SU-DHL-6 (cell line): ENCODE data around the gene BICDL2.
"Not testable (repeated sequence)": the region's sequence is repeated elsewhere in the genome, so short reads cannot be mapped to it uniquely, and the experiment has no call there.

Source experiments
- H2AFZ ChIP-seq: fragments of 200-600 bp; sonication (generic); 2 replicates; pipeline ENCODE4 v1.6.1; 2014; ENCODE audit warnings: low read depth, mild to moderate bottlenecking, moderate library complexity, mixed read lengths, antibody characterized with exemption, low read length; ENCODE audit not compliant: severe bottlenecking
- H3F3A ChIP-seq: fragments of 200-600 bp; shearing (Covaris generic); 2 replicates; pipeline ENCODE4 v1.6.0; 2016; ENCODE audit warnings: antibody characterized with exemption, mild to moderate bottlenecking; ENCODE audit not compliant: insufficient read depth
- H3K27ac ChIP-seq: fragments of 200-600 bp; sonication (generic); 2 replicates; pipeline ENCODE4 v1.5.1; 2016; ENCODE audit warnings: low read depth, mild to moderate bottlenecking, low read length, moderate library complexity, mixed read lengths
- H3K27me3 ChIP-seq: fragments of 200-600 bp; sonication (generic), shearing (Covaris generic); 2 replicates; pipeline ENCODE4 v1.6.0; 2014; ENCODE audit warnings: mild to moderate bottlenecking, low read length
- H3K36me3 ChIP-seq: fragments of 200-600 bp; sonication (generic); 2 replicates; pipeline ENCODE4 v1.6.1; 2014; ENCODE audit warnings: mild to moderate bottlenecking, low read length, mixed read lengths
- H3K4me2 ChIP-seq: fragments of 300-600, 200-600 bp; shearing (Covaris generic), sonication (generic); 2 replicates; pipeline ENCODE4 v1.6.0; 2014; ENCODE audit warnings: low read length, low read depth, mild to moderate bottlenecking; ENCODE audit not compliant: poor library complexity, severe bottlenecking
- H3K4me3 ChIP-seq: fragments of 200-600 bp; sonication (generic); 2 replicates; pipeline ENCODE4 v1.5.1; 2014; ENCODE audit warnings: antibody characterized with exemption, low read length, mild to moderate bottlenecking, mixed read lengths; ENCODE audit not compliant: insufficient read depth, poor library complexity, severe bottlenecking
- H3K79me2 ChIP-seq: fragments of 200-600 bp; sonication (generic); 2 replicates; pipeline ENCODE4 v1.6.1; 2014; ENCODE audit warnings: mild to moderate bottlenecking, low read length, moderate library complexity; ENCODE audit not compliant: insufficient read depth
- H3K9ac ChIP-seq: fragments of 200-600 bp; sonication (generic); 2 replicates; pipeline ENCODE4 v1.7.0; 2014; ENCODE audit warnings: mild to moderate bottlenecking, low read length
- H3K9me2 ChIP-seq: fragments of 200-600 bp; sonication (generic); replicated peaks from 2 replicates; pipeline ENCODE4 v1.6.1; 2014; ENCODE audit warnings: low read length; ENCODE audit not compliant: insufficient read depth
- H3K9me3 ChIP-seq: fragments of 200-600 bp; sonication (generic); 2 replicates; pipeline ENCODE4 v1.6.1; 2014; ENCODE audit warnings: low read length, mixed read lengths; ENCODE audit not compliant: insufficient read depth
- H4K20me1 ChIP-seq: fragments of 200-600 bp; sonication (generic); 2 replicates; pipeline ENCODE4 v1.6.1; 2014; ENCODE audit warnings: low read depth, mild to moderate bottlenecking, antibody characterized with exemption, low read length, moderate library complexity, mixed read lengths
- EZH2phosphoT487 ChIP-seq: fragments of 200-600 bp; sonication (generic), shearing (Covaris generic); conservative IDR thresholded peaks from 2 replicates; pipeline ENCODE4 v1.6.1; 2018; ENCODE audit warnings: mild to moderate bottlenecking, antibody characterized with exemption, low read length, moderate library complexity, mixed read lengths
- TF ChIP-seq, protein P1 (sequence below): fragments of 200-600 bp; sonication (generic); IDR thresholded peaks from one replicate; pipeline ENCODE4 v1.5.1; 2017; ENCODE audit warnings: antibody characterized with exemption, mild to moderate bottlenecking, low read length, moderate library complexity; ENCODE audit not compliant: insufficient read depth, poor library complexity, severe bottlenecking

Gene BICDL2

DNA sequence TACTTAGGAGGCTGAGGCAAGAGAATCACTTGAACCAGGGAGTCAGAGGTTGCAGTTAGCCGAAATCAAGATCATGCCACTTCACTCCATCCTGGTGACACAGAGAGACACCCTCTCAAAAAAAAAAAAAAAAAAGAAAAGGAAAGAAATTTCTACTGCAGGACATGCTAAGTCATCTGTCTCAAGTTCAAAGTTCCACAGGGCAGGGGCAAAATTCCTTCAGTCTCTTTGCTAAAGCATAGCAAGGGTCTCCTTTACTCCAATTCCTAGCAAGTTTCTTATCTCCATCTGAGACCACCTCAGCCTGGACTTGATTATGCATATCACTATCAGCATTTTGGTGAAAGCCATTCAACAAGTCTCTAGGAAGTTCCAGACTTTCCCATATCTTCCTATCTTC is 47.7 kb upstream of the BICDL2 start:
- Histone ChIP-seq H3K79me2 (no peaks in the 10 kb centered on the region), H3K4me2 (no peak overlapping the region), H3K9me3 (no peaks in the 10 kb centered on the region), H3K27ac (no peak overlapping the region), H3K9me2 (no peaks in the 10 kb centered on the region), H3F3A (no peaks in the 10 kb centered on the region), H4K20me1 (no peaks in the 10 kb centered on the region), H3K27me3 (no peaks in the 10 kb centered on the region), H3K9ac (no peak overlapping the region), H3K36me3 (no peaks in the 10 kb centered on the region), H3K4me3 (no peak overlapping the region), H2AFZ (no peak overlapping the region)
- TF ChIP-seq, protein P1, sequence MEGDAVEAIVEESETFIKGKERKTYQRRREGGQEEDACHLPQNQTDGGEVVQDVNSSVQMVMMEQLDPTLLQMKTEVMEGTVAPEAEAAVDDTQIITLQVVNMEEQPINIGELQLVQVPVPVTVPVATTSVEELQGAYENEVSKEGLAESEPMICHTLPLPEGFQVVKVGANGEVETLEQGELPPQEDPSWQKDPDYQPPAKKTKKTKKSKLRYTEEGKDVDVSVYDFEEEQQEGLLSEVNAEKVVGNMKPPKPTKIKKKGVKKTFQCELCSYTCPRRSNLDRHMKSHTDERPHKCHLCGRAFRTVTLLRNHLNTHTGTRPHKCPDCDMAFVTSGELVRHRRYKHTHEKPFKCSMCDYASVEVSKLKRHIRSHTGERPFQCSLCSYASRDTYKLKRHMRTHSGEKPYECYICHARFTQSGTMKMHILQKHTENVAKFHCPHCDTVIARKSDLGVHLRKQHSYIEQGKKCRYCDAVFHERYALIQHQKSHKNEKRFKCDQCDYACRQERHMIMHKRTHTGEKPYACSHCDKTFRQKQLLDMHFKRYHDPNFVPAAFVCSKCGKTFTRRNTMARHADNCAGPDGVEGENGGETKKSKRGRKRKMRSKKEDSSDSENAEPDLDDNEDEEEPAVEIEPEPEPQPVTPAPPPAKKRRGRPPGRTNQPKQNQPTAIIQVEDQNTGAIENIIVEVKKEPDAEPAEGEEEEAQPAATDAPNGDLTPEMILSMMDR: no peak
- no peak for TF ChIP-seq EZH2phosphoT487

DNA sequence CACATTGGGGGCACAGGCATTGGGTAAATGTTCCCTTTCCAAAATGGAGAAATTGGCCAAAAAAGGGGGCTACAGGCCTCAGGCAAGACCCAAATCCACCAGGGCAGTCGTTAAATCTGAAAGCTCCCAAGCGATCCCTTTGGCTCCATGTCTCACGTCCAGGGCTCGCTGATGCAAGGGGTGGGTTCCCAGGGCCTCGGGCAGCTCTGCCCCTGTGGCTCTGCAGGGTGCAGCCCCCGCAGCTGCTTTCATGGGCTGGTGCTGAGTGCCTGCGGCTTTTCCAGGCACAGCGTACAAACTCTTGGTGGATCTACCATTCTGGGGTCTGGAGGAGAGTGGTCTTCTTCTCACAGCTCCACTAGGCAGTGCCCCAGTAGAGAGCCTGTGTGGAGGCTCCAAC is 46.7 kb upstream of the BICDL2 start:
- not testable (repeated sequence) for H2AFZ ChIP-seq, H3F3A ChIP-seq, H3K36me3 ChIP-seq, H3K79me2 ChIP-seq, H3K4me2 ChIP-seq, H4K20me1 ChIP-seq, H3K9ac ChIP-seq, H3K9me2 ChIP-seq, H3K27ac ChIP-seq, H3K9me3 ChIP-seq, H3K27me3 ChIP-seq, H3K4me3 ChIP-seq

DNA sequence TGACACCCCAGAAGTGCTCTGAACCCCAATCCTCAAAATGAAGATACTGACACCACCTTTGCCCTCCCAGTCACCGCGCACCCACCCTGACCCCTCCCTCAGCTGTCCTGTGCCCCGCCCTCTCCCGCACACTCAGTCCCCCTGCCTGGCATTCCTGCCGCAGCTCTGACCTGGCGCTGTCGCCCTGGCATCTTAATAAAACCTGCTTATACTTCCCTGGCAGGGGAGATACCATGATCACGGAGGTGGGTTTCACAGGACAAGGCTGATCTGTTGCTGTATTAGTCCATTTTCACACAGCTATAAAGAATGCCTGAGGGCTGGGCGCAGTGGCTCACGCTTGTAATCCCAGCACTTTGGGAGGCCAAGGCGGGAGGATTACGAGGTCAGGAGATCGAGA is 45.2 kb upstream of the BICDL2 start:
- H3K9me3 ChIP-seq, H3K4me3 ChIP-seq, H4K20me1 ChIP-seq, H3K36me3 ChIP-seq, H3F3A ChIP-seq, H2AFZ ChIP-seq, H3K79me2 ChIP-seq, H3K9me2 ChIP-seq, H3K9ac ChIP-seq, H3K27ac ChIP-seq, H3K27me3 ChIP-seq, H3K4me2 ChIP-seq: not testable (repeated sequence)

DNA sequence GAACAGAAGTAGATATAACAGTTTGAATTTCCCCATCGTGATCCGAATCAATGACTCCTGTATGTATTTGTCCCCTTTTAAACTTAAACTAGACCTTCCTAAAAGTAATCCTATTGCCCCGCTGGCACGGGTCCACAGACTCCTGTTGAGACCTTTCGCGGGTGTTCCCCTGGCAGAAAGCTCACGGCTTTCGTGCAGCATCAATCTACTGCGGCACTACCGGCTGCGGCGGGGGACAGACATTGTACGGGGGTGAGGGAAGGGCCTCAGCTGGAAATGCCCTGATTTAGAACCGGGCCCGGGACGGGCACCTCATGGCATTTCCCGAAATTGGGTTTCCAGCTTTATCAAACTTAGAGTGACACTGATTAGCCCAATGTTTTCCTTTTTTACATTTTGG is 43.3 kb upstream of the BICDL2 start:
- H3K27me3 ChIP-seq: no peaks in the 10 kb centered on the region
- no peak overlapping the region for H3K4me3 ChIP-seq

More for the DNA sequence above, 43.3 kb upstream of the BICDL2 start:
- no peaks in the 10 kb centered on the region for H3K79me2 ChIP-seq
- no peak for TF ChIP-seq EZH2phosphoT487
- TF ChIP-seq, protein P1: no peak
- peaks cover 24% of the 10 kb centered on the region; the same call in 1 of the 2 replicates for H3F3A ChIP-seq
- no peak overlapping the region for H2AFZ ChIP-seq
- no peaks in the 10 kb centered on the region for H3K9me2 ChIP-seq
- no peaks in the 10 kb centered on the region for H4K20me1 ChIP-seq
- H3K9ac ChIP-seq: no peak overlapping the region
- no peaks in the 10 kb centered on the region for H3K36me3 ChIP-seq
- H3K27ac ChIP-seq: no peak overlapping the region
- no peaks in the 10 kb centered on the region; the same call in 1 of the 2 replicates for H3K9me3 ChIP-seq
- H3K4me2 ChIP-seq: no peak overlapping the region
